Measurements from ENCODE around the gene FBXW5.

Gene FBXW5

GRCh38 chr9:136925414-136926153, 19.0 kb downstream of the FBXW5 start:
- WGBS, result 95% methylated on average over 33 of the region's 33 CpGs
- H3K36me3 ChIP-seq (ENCODE audit: insufficient read depth, low read length), result peaks cover 69% of the 10 kb centered on the region
- no peak overlapping the region for H3K4me3 ChIP-seq (ENCODE audit: low read length)

GRCh38 chr9:136923881-136924280, 20.7 kb downstream of the FBXW5 start:
- H3K9me3 ChIP-seq (ENCODE audit: insufficient read depth, low read depth, low read length), result no peaks in the 10 kb centered on the region
- no peak overlapping the region for H3K27ac ChIP-seq (ENCODE audit: low read depth, low read length)
- peaks cover 77% of the 10 kb centered on the region for H3K36me3 ChIP-seq (ENCODE audit: insufficient read depth, low read length)
- WGBS, result 98% methylated on average over 19 of the region's 19 CpGs
- no peaks in the 10 kb centered on the region for H3K27me3 ChIP-seq (ENCODE audit: insufficient read depth, low read length)
- no peak overlapping the region for H3K4me3 ChIP-seq (ENCODE audit: low read length)
- no peak overlapping the region for H3K9ac ChIP-seq (ENCODE audit: low read depth, low read length)
- no peaks in the 10 kb centered on the region for H3K4me1 ChIP-seq (ENCODE audit: insufficient read depth, low read length)

More at GRCh38 chr9:136925414-136926153, 19.0 kb downstream of the FBXW5 start:
- no peak overlapping the region for H3K27ac ChIP-seq (ENCODE audit: low read depth, low read length)
- H3K27me3 ChIP-seq (ENCODE audit: insufficient read depth, low read length), result no peaks in the 10 kb centered on the region
- no peaks in the 10 kb centered on the region for H3K4me1 ChIP-seq (ENCODE audit: insufficient read depth, low read length)
- H3K9me3 ChIP-seq (ENCODE audit: insufficient read depth, low read depth, low read length), result no peaks in the 10 kb centered on the region
- H3K9ac ChIP-seq (ENCODE audit: low read depth, low read length), result no peak overlapping the region

- no peaks in the 10 kb centered on the region for H3K9me3 ChIP-seq (ENCODE audit: insufficient read depth, low read depth, low read length)
- no peak overlapping the region for H3K9ac ChIP-seq (ENCODE audit: low read depth, low read length)
- 93% methylated on average over 19 of the region's 19 CpGs for WGBS
- H3K36me3 ChIP-seq (ENCODE audit: insufficient read depth, low read length), result peaks cover 71% of the 10 kb centered on the region
- H3K27me3 ChIP-seq (ENCODE audit: insufficient read depth, low read length), result no peaks in the 10 kb centered on the region
- no peaks in the 10 kb centered on the region for H3K4me1 ChIP-seq (ENCODE audit: insufficient read depth, low read length)
- no peak overlapping the region for H3K4me3 ChIP-seq (ENCODE audit: low read length)
- H3K27ac ChIP-seq (ENCODE audit: low read depth, low read length), result no peak overlapping the region
These were observed 22.0 kb downstream of the FBXW5 start for GRCh38 chr9:136922540-136922939.

GRCh38 chr9:136921718-136922117, 22.8 kb downstream of the FBXW5 start:
- H3K36me3 ChIP-seq (ENCODE audit: insufficient read depth, low read length), result peaks cover 71% of the 10 kb centered on the region
- H3K4me1 ChIP-seq (ENCODE audit: insufficient read depth, low read length), result no peaks in the 10 kb centered on the region
- H3K9me3 ChIP-seq (ENCODE audit: insufficient read depth, low read depth, low read length), result no peaks in the 10 kb centered on the region
- H3K4me3 ChIP-seq (ENCODE audit: low read length), result no peak overlapping the region
- WGBS, result 94% methylated on average over 10 of the region's 10 CpGs
- H3K9ac ChIP-seq (ENCODE audit: low read depth, low read length), result no peak overlapping the region
- no peaks in the 10 kb centered on the region for H3K27me3 ChIP-seq (ENCODE audit: insufficient read depth, low read length)
- no peak overlapping the region for H3K27ac ChIP-seq (ENCODE audit: low read depth, low read length)

GRCh38 chr9:136921307-136921706, 23.2 kb downstream of the FBXW5 start:
- Histone ChIP-seq H3K4me3 (ENCODE audit: low read length) (no peak overlapping the region), H3K9me3 (ENCODE audit: insufficient read depth, low read depth, low read length) (no peaks in the 10 kb centered on the region), H3K36me3 (ENCODE audit: insufficient read depth, low read length) (peaks cover 71% of the 10 kb centered on the region), H3K4me1 (ENCODE audit: insufficient read depth, low read length) (no peaks in the 10 kb centered on the region), H3K9ac (ENCODE audit: low read depth, low read length) (no peak overlapping the region), H3K27me3 (ENCODE audit: insufficient read depth, low read length) (no peaks in the 10 kb centered on the region), H3K27ac (ENCODE audit: low read depth, low read length) (no peak overlapping the region)
- 87% methylated on average over 11 of the region's 11 CpGs for WGBS

- Histone ChIP-seq H3K27me3 (ENCODE audit: insufficient read depth, low read length) (no peaks in the 10 kb centered on the region), H3K9ac (ENCODE audit: low read depth, low read length) (no peak overlapping the region), H3K36me3 (ENCODE audit: insufficient read depth, low read length) (peaks cover 71% of the 10 kb centered on the region), H3K4me3 (ENCODE audit: low read length) (no peak overlapping the region), H3K4me1 (ENCODE audit: insufficient read depth, low read length) (no peaks in the 10 kb centered on the region), H3K9me3 (ENCODE audit: insufficient read depth, low read depth, low read length) (no peaks in the 10 kb centered on the region), H3K27ac (ENCODE audit: low read depth, low read length) (no peak overlapping the region)
- WGBS, result 94% methylated on average over 14 of the region's 14 CpGs
These were observed 23.8 kb downstream of the FBXW5 start for GRCh38 chr9:136920734-136921231.

GRCh38 chr9:136920069-136920468, 24.5 kb downstream of the FBXW5 start:
- Histone ChIP-seq H3K27me3 (ENCODE audit: insufficient read depth, low read length) (no peaks in the 10 kb centered on the region), H3K36me3 (ENCODE audit: insufficient read depth, low read length) (peaks cover 71% of the 10 kb centered on the region), H3K9ac (ENCODE audit: low read depth, low read length) (no peak overlapping the region), H3K9me3 (ENCODE audit: insufficient read depth, low read depth, low read length) (no peaks in the 10 kb centered on the region), H3K4me3 (ENCODE audit: low read length) (no peak overlapping the region), H3K4me1 (ENCODE audit: insufficient read depth, low read length) (no peaks in the 10 kb centered on the region), H3K27ac (ENCODE audit: low read depth, low read length) (no peak overlapping the region)
- 96% methylated on average over 15 of the region's 15 CpGs for WGBS

- no peaks in the 10 kb centered on the region for H3K4me1 ChIP-seq (ENCODE audit: insufficient read depth, low read length)
- 94% methylated on average over 11 of the region's 11 CpGs for WGBS
- no peak overlapping the region for H3K27ac ChIP-seq (ENCODE audit: low read depth, low read length)
- H3K9ac ChIP-seq (ENCODE audit: low read depth, low read length), result no peak overlapping the region
- H3K9me3 ChIP-seq (ENCODE audit: insufficient read depth, low read depth, low read length), result no peaks in the 10 kb centered on the region
- H3K36me3 ChIP-seq (ENCODE audit: insufficient read depth, low read length), result peaks cover 69% of the 10 kb centered on the region
- H3K4me3 ChIP-seq (ENCODE audit: low read length), result no peak overlapping the region
- no peaks in the 10 kb centered on the region for H3K27me3 ChIP-seq (ENCODE audit: insufficient read depth, low read length)
These were observed 26.6 kb downstream of the FBXW5 start for GRCh38 chr9:136917902-136918301.

- 95% methylated on average over 32 of the region's 32 CpGs for WGBS
- no peak overlapping the region for H3K9ac ChIP-seq (ENCODE audit: low read depth, low read length)
- H3K36me3 ChIP-seq (ENCODE audit: insufficient read depth, low read length), result peaks cover 67% of the 10 kb centered on the region
- no peak overlapping the region for H3K4me3 ChIP-seq (ENCODE audit: low read length)
- no peaks in the 10 kb centered on the region for H3K27me3 ChIP-seq (ENCODE audit: insufficient read depth, low read length)
- H3K9me3 ChIP-seq (ENCODE audit: insufficient read depth, low read depth, low read length), result no peaks in the 10 kb centered on the region
- H3K4me1 ChIP-seq (ENCODE audit: insufficient read depth, low read length), result no peaks in the 10 kb centered on the region
- no peak overlapping the region for H3K27ac ChIP-seq (ENCODE audit: low read depth, low read length)
These were observed 28.0 kb downstream of the FBXW5 start for GRCh38 chr9:136916330-136917184.

- no peak overlapping the region for H3K27ac ChIP-seq (ENCODE audit: low read depth, low read length)
- H3K27me3 ChIP-seq (ENCODE audit: insufficient read depth, low read length), result no peaks in the 10 kb centered on the region
- no peak overlapping the region for H3K9ac ChIP-seq (ENCODE audit: low read depth, low read length)
- no peaks in the 10 kb centered on the region for H3K9me3 ChIP-seq (ENCODE audit: insufficient read depth, low read depth, low read length)
- 90% methylated on average over 21 of the region's 21 CpGs for WGBS
- H3K4me1 ChIP-seq (ENCODE audit: insufficient read depth, low read length), result no peaks in the 10 kb centered on the region
- peaks cover 64% of the 10 kb centered on the region for H3K36me3 ChIP-seq (ENCODE audit: insufficient read depth, low read length)
- H3K4me3 ChIP-seq (ENCODE audit: low read length), result no peak overlapping the region
These were observed 28.8 kb downstream of the FBXW5 start for GRCh38 chr9:136915632-136916329.
